Calu3 (cell line): ENCODE results near the gene CHRNA4. TPM values are rescaled to one million over a fixed set of nuclear protein-coding genes. Genes with fewer than 3 reads are reported as not detected.

Source experiments
- BruUV-seq: library from RNA; stranded (reverse); fragments of 400-500 nt; replicated peaks from 2 replicates; lab custom pipeline; 2021; lab: Mats Ljungman, UMichigan
- CTCF ChIA-PET: fragments of 300-600 bp; sonication (Branson Sonifier 250); formaldehyde crosslinking; loops from one replicate; lab custom pipeline; 2022; ENCODE audit warnings: antibody characterized with exemption; lab: Charles Lee
- DNase-seq: peaks from one replicate; pipeline ENCODE4 v3.0.0; 2022
- H3K27ac Mint-ChIP-seq: one replicate; pipeline ENCODE4 v1.8.0; 2022; ENCODE audit warnings: mixed read lengths; ENCODE audit not compliant: unreplicated experiment
- H3K27me3 Mint-ChIP-seq: one replicate; pipeline ENCODE4 v1.8.0; 2022; ENCODE audit warnings: mixed read lengths; ENCODE audit not compliant: unreplicated experiment
- H3K36me3 Mint-ChIP-seq: one replicate; pipeline ENCODE4 v1.8.0; 2022; ENCODE audit warnings: mild to moderate bottlenecking, moderate library complexity, mixed read lengths; ENCODE audit not compliant: insufficient read depth, unreplicated experiment
- H3K4me1 Mint-ChIP-seq: one replicate; pipeline ENCODE4 v1.8.0; 2022; ENCODE audit warnings: mild to moderate bottlenecking, low read depth, mixed read lengths; ENCODE audit not compliant: unreplicated experiment
- H3K4me3 Mint-ChIP-seq: one replicate; pipeline ENCODE4 v1.8.0; 2022; ENCODE audit warnings: mild to moderate bottlenecking, low read depth, moderate library complexity, mixed read lengths; ENCODE audit not compliant: unreplicated experiment
- H3K9me3 Mint-ChIP-seq: one replicate; pipeline ENCODE4 v1.8.0; 2022; ENCODE audit warnings: low read depth, mixed read lengths; ENCODE audit not compliant: unreplicated experiment
- intact Hi-C: fragments of 100-400 bp; cut with micrococcal nuclease; formaldehyde crosslinking; loops from one replicate; pipeline ENCODE4 v1.10.0; 2022; ENCODE audit not compliant: unreplicated experiment
- total RNA-seq: library from RNA; stranded (reverse); gene quantifications from 2 replicates; pipeline ENCODE4 v1.2.3, GENCODE V29; 2022
- TF ChIP-seq, protein P1 (sequence below): fragments of 200-600 bp; IDR thresholded peaks from one replicate; pipeline ENCODE4 v1.8.0; 2022; ENCODE audit warnings: antibody characterized with exemption; ENCODE audit not compliant: unreplicated experiment

CHRNA4 gene
- total RNA-seq, 1 experiment from 2014 or later = not detected

DNA sequence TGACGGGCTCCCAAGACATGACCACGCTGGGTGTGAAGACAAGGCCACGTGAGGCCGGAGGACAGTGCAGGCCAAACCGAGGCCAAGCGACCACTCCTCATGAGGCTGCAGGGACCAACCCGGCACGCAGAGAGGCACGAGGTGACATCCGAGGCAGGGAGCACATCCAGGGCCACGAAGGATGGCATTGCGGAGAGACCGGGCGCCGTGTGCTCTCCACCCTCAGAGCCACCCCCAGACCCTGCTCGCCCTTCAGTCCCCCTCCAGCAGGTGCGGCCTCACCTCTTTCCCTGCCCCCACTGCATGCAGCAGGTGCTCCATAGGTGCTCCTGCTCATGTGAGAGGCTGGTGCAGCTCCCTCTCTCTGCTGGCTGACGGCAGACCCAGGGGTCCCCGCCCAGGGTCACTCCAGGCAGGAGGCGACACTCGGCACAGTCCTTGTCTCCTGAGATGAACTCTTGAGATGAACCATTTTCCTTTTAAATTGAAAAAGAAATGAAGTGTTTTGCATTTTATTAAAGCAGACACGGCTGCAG is 33.8 kb upstream of the CHRNA4 start:
- Mint-ChIP-seq H3K4me3 (no peak overlapping the region), H3K4me1 (no peaks in the 10 kb centered on the region), H3K27ac (no peak overlapping the region), H3K9me3 (peaks cover 5% of the 10 kb centered on the region), H3K27me3 (peaks cover 95% of the 10 kb centered on the region), H3K36me3 (no peaks in the 10 kb centered on the region)
- intact Hi-C loops = no loop called here
- DNase-seq = no peak
- BruUV-seq = no TSS peak
- TF ChIP-seq, protein P1, sequence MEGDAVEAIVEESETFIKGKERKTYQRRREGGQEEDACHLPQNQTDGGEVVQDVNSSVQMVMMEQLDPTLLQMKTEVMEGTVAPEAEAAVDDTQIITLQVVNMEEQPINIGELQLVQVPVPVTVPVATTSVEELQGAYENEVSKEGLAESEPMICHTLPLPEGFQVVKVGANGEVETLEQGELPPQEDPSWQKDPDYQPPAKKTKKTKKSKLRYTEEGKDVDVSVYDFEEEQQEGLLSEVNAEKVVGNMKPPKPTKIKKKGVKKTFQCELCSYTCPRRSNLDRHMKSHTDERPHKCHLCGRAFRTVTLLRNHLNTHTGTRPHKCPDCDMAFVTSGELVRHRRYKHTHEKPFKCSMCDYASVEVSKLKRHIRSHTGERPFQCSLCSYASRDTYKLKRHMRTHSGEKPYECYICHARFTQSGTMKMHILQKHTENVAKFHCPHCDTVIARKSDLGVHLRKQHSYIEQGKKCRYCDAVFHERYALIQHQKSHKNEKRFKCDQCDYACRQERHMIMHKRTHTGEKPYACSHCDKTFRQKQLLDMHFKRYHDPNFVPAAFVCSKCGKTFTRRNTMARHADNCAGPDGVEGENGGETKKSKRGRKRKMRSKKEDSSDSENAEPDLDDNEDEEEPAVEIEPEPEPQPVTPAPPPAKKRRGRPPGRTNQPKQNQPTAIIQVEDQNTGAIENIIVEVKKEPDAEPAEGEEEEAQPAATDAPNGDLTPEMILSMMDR = no peak
- CTCF ChIA-PET = interaction anchor here (0.6 kb wide), 1 partner anchor 14 kb away, joined by 4 read pairs; no protein-coding TSS in a partner anchor

DNA sequence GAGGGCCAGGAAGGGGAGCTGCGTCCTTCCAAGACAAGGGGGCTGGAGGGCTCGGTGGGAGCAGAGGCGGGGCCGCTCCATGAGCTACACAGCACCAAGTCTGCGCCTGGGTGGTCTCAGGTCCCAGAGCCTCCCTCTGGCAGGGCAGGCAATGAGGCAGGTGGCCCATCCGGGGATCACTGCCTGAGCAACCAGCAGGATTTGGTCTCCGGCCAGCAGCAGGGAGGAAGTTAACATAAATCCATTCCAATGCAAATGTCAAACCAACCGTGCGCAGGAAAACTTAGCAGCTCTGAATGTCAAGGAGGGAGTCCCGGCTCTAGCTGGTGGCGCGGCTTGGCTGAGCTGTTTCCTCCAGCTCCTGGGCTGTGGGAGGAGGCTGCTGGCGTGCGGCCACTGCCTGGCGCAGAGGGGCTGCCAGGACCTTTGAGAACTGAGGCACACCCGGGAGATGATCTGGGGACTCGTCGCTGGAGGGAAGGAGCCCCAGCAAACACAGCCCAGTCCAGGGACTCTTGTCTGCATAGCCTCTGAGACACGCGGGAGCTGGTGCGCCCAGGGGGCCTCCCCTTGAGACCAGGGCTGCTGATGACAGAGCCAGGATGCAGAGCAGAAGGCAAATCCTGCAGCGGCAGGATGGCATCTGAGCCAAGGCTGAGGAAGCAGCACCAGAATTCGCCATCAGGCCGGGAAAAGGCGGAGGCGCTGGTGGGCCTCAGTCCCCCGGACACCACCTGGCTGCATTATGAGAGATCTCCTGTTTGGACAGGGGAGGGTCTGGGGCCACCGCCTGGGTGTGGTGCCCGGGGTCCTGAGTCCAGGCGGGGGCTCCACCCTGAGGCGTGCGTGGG is 33.1 kb upstream of the CHRNA4 start:
- no TSS peak for BruUV-seq
- Mint-ChIP-seq H3K9me3 (peaks cover 5% of the 10 kb centered on the region), H3K4me3 (no peak overlapping the region), H3K4me1 (no peaks in the 10 kb centered on the region), H3K27ac (no peak overlapping the region), H3K36me3 (no peaks in the 10 kb centered on the region), H3K27me3 (peaks cover 95% of the 10 kb centered on the region)
- TF ChIP-seq, protein P1 = no peak
- DNase-seq = no peak
- intact Hi-C loops = no loop called here
- CTCF ChIA-PET = interaction anchor here (0.5 to 1.1 kb wide), 3 partner anchors 12 to 157 kb away, joined by 3 read pairs; no protein-coding TSS in a partner anchor

DNA sequence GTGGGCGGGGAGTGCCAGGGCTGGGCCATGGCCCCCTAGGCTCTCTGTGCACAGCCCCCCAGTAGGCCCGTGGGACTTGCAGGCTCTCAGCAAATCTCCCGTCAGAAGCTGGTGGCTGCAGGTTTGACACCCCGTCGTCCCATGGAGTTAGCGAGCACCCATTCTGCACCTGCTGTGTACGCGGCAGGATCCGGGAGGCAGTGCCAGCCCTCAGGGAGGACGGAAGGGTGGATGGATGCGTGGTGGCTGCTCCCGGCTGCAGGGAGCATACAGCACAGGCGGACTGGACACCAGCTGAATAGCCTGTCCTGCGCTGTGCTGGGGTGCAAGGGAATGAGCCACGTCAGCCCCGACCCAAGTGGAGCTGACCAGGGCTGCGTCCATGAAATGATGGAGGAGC is 32.4 kb upstream of the CHRNA4 start:
- BruUV-seq = no TSS peak
- H3K4me1 Mint-ChIP-seq = no peaks in the 10 kb centered on the region
- intact Hi-C loops = no loop called here
- H3K4me3 Mint-ChIP-seq = no peak overlapping the region
- H3K27me3 Mint-ChIP-seq = peaks cover 95% of the 10 kb centered on the region
- no peak for DNase-seq
- H3K9me3 Mint-ChIP-seq = peaks cover 5% of the 10 kb centered on the region
- H3K27ac Mint-ChIP-seq = no peak overlapping the region
- TF ChIP-seq, protein P1 = no peak
- no peaks in the 10 kb centered on the region for H3K36me3 Mint-ChIP-seq
- CTCF ChIA-PET = interaction anchor here (0.6 to 1.1 kb wide), 2 partner anchors 12 to 30 kb away, joined by 3 read pairs; no protein-coding TSS in a partner anchor

- TF ChIP-seq, protein P1 = no peak
- peaks cover 9% of the 10 kb centered on the region for H3K9me3 Mint-ChIP-seq
- H3K4me3 Mint-ChIP-seq = no peak overlapping the region
- H3K36me3 Mint-ChIP-seq = no peaks in the 10 kb centered on the region
- intact Hi-C loops = no loop called here
- DNase-seq = no peak
- CTCF ChIA-PET = interaction anchor here (0.8 kb wide), 1 partner anchor 769 kb away, joined by 8 read pairs; no protein-coding TSS in a partner anchor
- BruUV-seq = no TSS peak
- no peaks in the 10 kb centered on the region for H3K4me1 Mint-ChIP-seq
- no peak overlapping the region for H3K27ac Mint-ChIP-seq
- H3K27me3 Mint-ChIP-seq = peaks cover 93% of the 10 kb centered on the region
Measured at GRCh38 chr20:63392465-63393365, 31.6 kb upstream of the CHRNA4 start.
